HepG2 (cell line): ENCODE measurements around the gene RAB30. TPM values are rescaled to one million over a fixed set of nuclear protein-coding genes. Genes with fewer than 3 reads are reported as not detected.

Experiments used
- ATAC-seq: fragments of 200-7000 bp; cut with Tn5 transposase; 3 replicates; pipeline ENCODE4 v1.9.1; 2020; ENCODE audit warnings: mild to moderate bottlenecking, moderate library complexity
- BruUV-seq: library from RNA; stranded (reverse); fragments of 400-500 nt; replicated peaks from 2 replicates; lab custom pipeline; 2021; lab: Mats Ljungman, UMichigan
- CTCF ChIA-PET: fragments of 300-600 bp; formaldehyde crosslinking; extraction: SDS; loops from one replicate; lab custom pipeline; 2021; ENCODE audit warnings: low total read pairs, inconsistent platforms, low intra/inter-chr PET ratio; lab: Yijun Ruan, JAX
- POLR2A ChIA-PET: fragments of 350-600 bp; sonication (Branson Sonifier 250); formaldehyde crosslinking; loops from one replicate; lab custom pipeline; 2020; ENCODE audit warnings: antibody characterized with exemption, inconsistent platforms; lab: Yijun Ruan, JAX
- DNase-seq: peaks from one replicate; pipeline ENCODE4 v3.0.0-alpha.2; 2015; ENCODE audit warnings: low spot score
- FAIRE-seq: peaks from 3 replicates; lab custom pipeline; 2011; peaks lifted over from hg19 to GRCh38; lab: Jason Lieb, UNC
- H2AFZ ChIP-seq: one replicate; pipeline ENCODE4 v1.6.1; 2011; ENCODE audit warnings: low read length, inconsistent platforms
- H3K27ac ChIP-seq: fragments of 300-600 bp; 3 replicates; pipeline ENCODE4 v1.8.0; 2011; ENCODE audit warnings: mixed run types, mild to moderate bottlenecking, mixed read lengths, low read length, inconsistent platforms; ENCODE audit not compliant: insufficient read depth; ENCODE audit errors: extremely low read length
- H3K27me3 ChIP-seq, 2 experiments: fragments of 200-600 bp in 1 of 2; 2 replicates in 1 of 2; 3 replicates in 1 of 2; pipeline versions ENCODE4 v1.6.0 to v1.8.0; 2011; ENCODE audit warnings: low read length in 2 of 2, mild to moderate bottlenecking in 2 of 2, moderate library complexity in 2 of 2, inconsistent platforms in 1 of 2; ENCODE audit not compliant: insufficient read depth in 2 of 2, control insufficient read depth in 1 of 2
- H3K36me3 ChIP-seq, 2 experiments: fragments of 200-600 bp in 1 of 2; replicated peaks in 1 of 2; 2 replicates in 1 of 2; 3 replicates in 1 of 2; pipeline versions ENCODE4 v1.5.1 to v1.8.0; 2011; ENCODE audit warnings: low read length in 2 of 2, inconsistent platforms in 1 of 2; ENCODE audit not compliant: insufficient read depth in 2 of 2, control insufficient read depth in 1 of 2
- H3K4me1 ChIP-seq: 2 replicates; pipeline ENCODE4 v1.5.1; 2012; ENCODE audit warnings: low read length, inconsistent platforms; ENCODE audit not compliant: insufficient read depth
- H3K4me2 ChIP-seq: 2 replicates; pipeline ENCODE4 v1.6.0; 2011; ENCODE audit warnings: low read depth, low read length, inconsistent platforms
- H3K4me3 ChIP-seq, 3 experiments: fragments of 200-600 bp in 1 of 3; sonication (generic), shearing (Covaris generic) in 1 of 3; replicated peaks in 1 of 3; 2 replicates each; pipeline ENCODE4 v1.5.1; 2011 to 2016; ENCODE audit warnings: low read length in 3 of 3, inconsistent platforms in 2 of 3, low read depth in 2 of 3, mild to moderate bottlenecking in 2 of 3, control low read depth in 1 of 3, mixed read lengths in 1 of 3; ENCODE audit not compliant: insufficient read depth in 1 of 3
- H3K79me2 ChIP-seq: one replicate; pipeline ENCODE4 v1.6.1; 2011; ENCODE audit warnings: low read length, inconsistent platforms; ENCODE audit not compliant: insufficient read depth
- H3K9ac ChIP-seq: 2 replicates; pipeline ENCODE4 v1.6.0; 2011; ENCODE audit warnings: mild to moderate bottlenecking, low read depth, low read length, inconsistent platforms; ENCODE audit not compliant: insufficient read depth
- H3K9me3 ChIP-seq: 2 replicates; pipeline ENCODE4 v1.5.1; 2012; ENCODE audit warnings: mild to moderate bottlenecking, low read length
- H4K20me1 ChIP-seq: 2 replicates; pipeline ENCODE4 v1.6.0; 2011; ENCODE audit warnings: inconsistent platforms, mild to moderate bottlenecking, low read length, moderate library complexity; ENCODE audit not compliant: insufficient read depth
- BCLAF1 ChIP-seq: fragments of 450-650 bp; IDR thresholded peaks from 2 replicates; pipeline ENCODE4 v1.6.1; 2017; ENCODE audit warnings: mild to moderate bottlenecking
- HCFC1 ChIP-seq: fragments of 150-350 bp; IDR thresholded peaks from 2 replicates; pipeline ENCODE4 v1.6.1; 2014; ENCODE audit warnings: low read depth, low read length
- NR2F1 ChIP-seq, 2 experiments: fragments of 450-650 bp in 1 of 2; formaldehyde crosslinking in 1 of 2; IDR thresholded peaks; 2 replicates each; pipeline versions ENCODE4 v1.5.0 to v1.6.1; 2016 to 2020; ENCODE audit warnings: mild to moderate bottlenecking in 1 of 2, missing compliant biosample characterization in 1 of 2, missing genetic modification reagents in 1 of 2, moderate library complexity in 1 of 2
- SIX4 ChIP-seq: sonication (generic); formaldehyde crosslinking; IDR thresholded peaks from 2 replicates; pipeline ENCODE4 v1.4.0; 2020; ENCODE audit warnings: missing genetic modification reagents
- ZNF264 ChIP-seq: sonication (generic); formaldehyde crosslinking; IDR thresholded peaks from 2 replicates; pipeline ENCODE4 v1.4.0; 2020; ENCODE audit warnings: missing genetic modification reagents
- ZNF558 ChIP-seq: sonication (generic); formaldehyde crosslinking; IDR thresholded peaks from 2 replicates; pipeline ENCODE4 v1.9.0; 2022; ENCODE audit warnings: mild to moderate bottlenecking, missing genetic modification reagents, borderline replicate concordance
- WGBS: methylation state at CpG from one replicate; pipeline ENCODE4 v1.1.6; 2017; ENCODE audit warnings: low lambda C conversion rate; 5-methylcytosine and 5-hydroxymethylcytosine counted together
- in situ Hi-C: cut with HindIII; loops from 2 replicates; pipeline ENCODE4 v1.10.0; 2017; ENCODE audit warnings: low pct_unique_long_range_greater_than_20kb; ENCODE audit not compliant: extremely low pct_ligation_motif_present
- intact Hi-C: fragments of 100-400 bp; cut with micrococcal nuclease; formaldehyde crosslinking; loops from one replicate; pipeline ENCODE4 v1.10.0; 2022; ENCODE audit not compliant: unreplicated experiment
- polyA plus RNA-seq, 8 experiments: library from polyadenylated mRNA; depleted of rRNA in 3 of 8; stranded (reverse) in 7 of 8; unstranded in 1 of 8; fragments of >200 nt; fragmentation: Illumina TruSeq in 4 of 8; extraction: Trizol in 4 of 8; gene quantifications; 2 replicates each; pipeline versions ENCODE4 v1.2.1 to v1.2.3, GENCODE V29; 2011 to 2016; ENCODE audit warnings: low read depth in 4 of 8, missing spikeins in 1 of 8, mixed read lengths in 1 of 8; ENCODE audit not compliant: insufficient read depth in 1 of 8
- total RNA-seq, 5 experiments: library from RNA; depleted of rRNA; stranded (reverse); fragments of >200 nt; fragmentation: Illumina TruSeq; extraction: Trizol; gene quantifications; 2 replicates each; pipeline ENCODE4 v1.2.3, GENCODE V29; 2016; ENCODE audit warnings: low read depth in 1 of 5

Gene RAB30
- total and polyA plus RNA-seq, 2 of the 13 experiments (the other 11 are each of a cell fraction or from before 2014, with no cell fraction given): 3.7 to 5.0 TPM

- 57% methylated on average over 4 of the region's 4 CpGs for WGBS
Measured at GRCh38 chr11:82969811-82970210, 101.9 kb downstream of the RAB30 start.

More at GRCh38 chr11:82969811-82970210, 101.9 kb downstream of the RAB30 start:
- no peak for TF ChIP-seq HCFC1
- no peak for TF ChIP-seq SIX4
- TF ChIP-seq ZNF558: no peak
- TF ChIP-seq ZNF264 (CRISPR knock-in tag): no peak
- no peak for TF ChIP-seq BCLAF1
- no peak for TF ChIP-seq NR2F1 (CRISPR knock-in tag; IDR thresholded peaks at IDR 0.05)
- Histone ChIP-seq H4K20me1 (no peaks in the 10 kb centered on the region), H3K4me1 (peaks cover 14% of the 10 kb centered on the region), H3K9me3 (no peaks in the 10 kb centered on the region), H2AFZ (no peak overlapping the region), H3K36me3 (no peaks in the 10 kb centered on the region), H3K4me3 (no peak overlapping the region), H3K4me2 (no peak overlapping the region), H3K27ac (no peak overlapping the region), H3K9ac (no peak overlapping the region), H3K27me3 (no peaks in the 10 kb centered on the region; a peak in 1 of 5 replicates), H3K79me2 (no peaks in the 10 kb centered on the region)
- ChIA-PET POLR2A (no interaction called here), CTCF (no interaction called here)
- no peak for FAIRE-seq
- BruUV-seq: no TSS peak
- intact Hi-C loops (no loop called here), in situ Hi-C loops (no loop called here)
- ATAC-seq: no peak
- DNase-seq: no peak
